ENCODE data around the gene SFSWAP. TPM values are rescaled to one million over a fixed set of nuclear protein-coding genes. Genes with fewer than 3 reads are reported as not detected.
"Not testable (repeated sequence)": the region's sequence is repeated elsewhere in the genome, so short reads cannot be mapped to it uniquely, and the experiment has no call there.

SFSWAP gene
- polyA plus RNA-seq, 1 donor = 35.6 TPM

- not testable (repeated sequence) for DNase-seq
These were observed 31.1 kb upstream of the SFSWAP start for GRCh38 chr12:131679816-131680215.

- DNase-seq = not testable (repeated sequence)
These were observed 30.3 kb upstream of the SFSWAP start for GRCh38 chr12:131680392-131681256.

DNA sequence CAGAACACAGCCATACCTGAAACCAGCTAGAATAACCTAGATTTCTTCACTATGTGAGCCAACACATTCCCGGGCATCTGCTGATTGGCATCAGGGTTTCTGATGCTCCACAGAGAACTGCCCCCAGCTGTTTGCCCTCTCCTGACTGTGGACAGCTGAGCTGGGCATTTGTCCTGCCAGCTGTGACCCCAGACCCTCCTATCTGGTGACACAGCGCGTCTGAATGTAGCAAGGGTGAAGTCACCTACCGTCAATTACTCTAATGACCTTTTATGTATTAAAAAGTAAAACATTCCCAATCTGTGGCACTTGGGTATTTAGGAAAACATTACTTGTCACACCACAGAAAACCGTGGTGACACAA is 29.7 kb upstream of the SFSWAP start:
- no peak for DNase-seq

- peak; percentile 8 for DNase-seq
These were observed 29.0 kb upstream of the SFSWAP start for GRCh38 chr12:131681746-131682509.

DNA sequence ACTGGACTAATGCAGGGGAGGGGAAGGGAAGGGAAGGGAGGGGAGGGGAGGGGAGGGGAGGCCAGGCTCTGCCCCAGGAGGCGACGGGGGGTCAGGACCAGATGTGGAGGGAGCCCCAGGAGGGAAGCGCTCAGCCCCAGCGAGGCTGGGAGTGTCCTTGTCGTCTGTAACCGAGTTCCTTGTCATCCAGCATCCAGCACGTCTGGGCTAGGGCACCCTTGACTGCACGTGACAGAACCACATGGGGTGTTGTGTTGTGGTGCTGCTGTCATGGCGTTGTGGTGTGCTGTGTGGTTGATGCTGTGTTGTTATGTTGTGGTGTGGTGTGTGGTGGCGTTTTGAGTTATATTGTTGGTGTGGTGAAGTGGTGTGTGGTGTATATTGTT is 28.4 kb upstream of the SFSWAP start:
- no peak for DNase-seq

DNA sequence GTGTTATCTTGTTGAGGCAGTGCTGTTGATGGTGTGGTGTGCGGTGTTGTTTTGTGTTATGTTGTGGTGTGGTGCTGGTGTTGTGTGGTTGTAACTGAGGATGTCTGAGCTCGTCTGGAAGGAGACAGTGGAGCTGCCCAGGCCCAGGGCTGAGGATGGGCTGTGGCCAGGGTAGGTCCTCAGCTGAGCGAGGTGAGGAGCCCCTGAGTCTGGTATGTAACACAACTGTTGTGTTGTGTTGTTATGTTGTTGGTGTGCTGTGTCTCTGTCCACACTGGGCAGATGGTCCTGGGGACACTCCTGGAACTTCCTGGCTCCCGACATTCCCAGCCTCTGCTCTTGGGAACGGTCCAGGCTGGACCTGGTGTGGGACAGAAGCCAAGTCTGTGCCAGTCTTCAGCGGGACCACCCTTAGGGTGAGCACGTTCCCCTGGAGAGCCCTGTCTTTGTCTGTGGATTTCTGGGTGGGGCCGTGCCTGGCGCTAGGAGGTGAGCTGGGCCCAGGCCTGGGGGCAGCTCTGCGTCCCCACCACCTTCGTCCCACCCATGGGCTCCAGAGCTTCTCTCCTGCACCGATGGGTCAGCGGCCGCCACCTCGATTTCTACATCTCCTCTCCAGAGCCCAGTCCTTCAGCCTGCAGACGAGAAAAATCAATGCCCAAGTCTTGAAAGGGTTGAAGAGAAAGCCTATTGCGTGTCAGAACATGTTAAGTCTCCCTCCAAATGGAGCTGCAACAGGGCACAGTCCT is 27.4 kb upstream of the SFSWAP start:
- no peak for DNase-seq

GRCh38 chr12:131684015-131684725 is 26.7 kb upstream of the SFSWAP start:
- no peak for DNase-seq

DNA sequence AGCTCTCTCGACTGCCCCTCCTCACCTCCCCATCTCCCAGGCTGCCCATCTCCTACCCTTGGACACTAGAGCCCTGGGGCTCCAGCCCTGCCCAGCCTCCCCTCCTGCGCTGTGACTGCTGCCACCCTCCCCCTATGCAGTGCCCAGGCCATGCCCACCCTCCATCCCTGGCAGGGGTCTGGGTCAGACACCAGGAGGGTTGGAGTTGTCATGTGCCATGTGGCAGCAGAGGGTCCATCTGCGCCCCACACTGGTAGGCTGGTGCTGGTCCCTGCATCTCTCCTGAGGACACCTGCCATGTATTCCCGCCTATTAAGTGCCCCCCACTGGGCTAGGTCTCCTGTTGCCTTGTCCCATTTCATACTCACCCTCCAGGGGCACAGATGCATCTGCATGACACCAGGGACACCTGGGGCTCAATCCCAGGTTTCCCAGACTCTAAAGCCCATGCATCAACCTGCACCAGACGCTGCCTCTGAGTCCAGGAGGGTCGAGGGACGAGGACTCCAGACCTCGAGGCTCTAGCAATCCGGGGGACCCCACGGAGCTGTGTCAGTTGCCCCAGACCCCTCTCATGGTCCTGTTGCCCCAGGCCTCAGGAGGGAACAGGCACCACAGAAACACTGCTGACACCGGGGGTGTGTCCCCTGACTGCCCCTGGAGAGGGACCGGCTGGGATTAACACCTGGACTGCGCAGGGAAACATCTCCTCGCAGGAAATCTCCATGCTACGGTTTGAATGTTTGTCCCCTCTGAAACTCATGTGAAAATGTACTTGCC is 23.4 kb upstream of the SFSWAP start:
- no peak for DNase-seq

DNA sequence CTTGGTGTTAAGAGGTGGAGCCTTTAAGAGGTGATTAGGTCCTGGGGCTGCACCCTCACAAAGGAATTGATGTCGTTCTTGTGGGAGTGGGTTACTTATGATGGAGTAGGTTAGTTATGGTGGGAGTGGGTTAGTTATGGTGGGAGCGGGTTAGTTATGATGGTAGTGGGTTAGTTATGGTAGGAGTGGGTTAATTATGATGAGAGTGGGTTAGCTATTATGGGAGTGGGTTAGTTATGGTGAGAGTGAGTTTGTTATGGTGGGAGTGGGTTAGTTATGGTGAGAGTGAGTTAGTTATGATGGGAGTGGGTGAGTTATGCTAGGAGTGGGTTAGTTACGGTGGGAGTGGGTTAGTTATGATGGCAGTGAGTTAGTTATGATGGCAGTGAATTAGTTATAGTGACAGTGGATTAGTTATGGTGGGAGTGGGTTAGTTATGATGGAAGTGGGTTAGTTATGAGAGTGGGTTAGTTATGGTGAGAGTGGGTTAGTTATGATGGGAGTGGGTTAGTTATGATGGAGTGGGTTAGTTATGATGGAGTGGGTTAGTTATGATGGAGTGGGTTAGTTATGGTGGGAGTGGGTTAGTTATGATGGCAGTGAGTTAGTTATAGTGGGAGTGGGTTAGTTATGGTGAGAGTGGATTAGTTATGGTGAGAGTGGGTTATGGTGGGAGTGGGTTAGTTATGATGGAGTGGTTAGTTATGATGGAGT is 22.6 kb upstream of the SFSWAP start:
- DNase-seq = no peak

DNA sequence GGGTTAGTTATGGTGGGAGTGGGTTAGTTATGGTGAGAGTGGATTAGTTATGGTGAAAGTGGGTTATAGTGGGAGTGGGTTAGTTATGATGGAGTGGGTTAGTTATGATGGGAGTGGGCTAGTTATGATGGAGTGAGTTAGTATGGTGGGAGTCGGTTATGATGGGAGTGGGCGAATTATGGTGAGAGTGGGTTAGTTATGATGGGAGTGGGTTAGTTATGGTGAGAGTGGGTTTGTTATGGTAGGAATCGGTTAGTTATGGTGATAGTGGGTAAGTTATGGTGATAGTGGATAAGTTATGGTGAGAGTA is 22.1 kb upstream of the SFSWAP start:
- no peak for DNase-seq

- DNase-seq = no peak
These were observed 20.6 kb upstream of the SFSWAP start for GRCh38 chr12:131690320-131690719.

DNA sequence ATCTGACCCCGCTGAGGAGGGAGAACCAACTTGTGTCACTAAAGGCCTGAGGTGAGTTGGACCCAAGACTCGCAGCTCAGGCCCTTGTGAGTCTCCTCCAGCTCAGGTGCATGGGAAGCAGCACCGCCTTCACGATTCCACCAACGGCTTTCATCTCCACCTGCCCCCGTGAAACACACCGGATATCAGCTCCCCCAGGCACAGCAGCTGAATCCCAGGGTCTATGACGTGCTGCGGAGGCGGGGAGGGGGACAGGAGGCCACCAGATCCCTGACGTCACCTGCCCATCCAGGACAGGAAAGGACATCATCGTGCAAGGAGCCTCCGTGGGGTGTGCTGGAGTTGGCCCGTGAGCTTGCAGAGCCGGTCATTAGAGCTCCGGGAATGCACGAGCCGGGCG is 18.5 kb upstream of the SFSWAP start:
- no peak for DNase-seq

GRCh38 chr12:131693149-131693548 is 17.7 kb upstream of the SFSWAP start:
- no peak for DNase-seq

GRCh38 chr12:131694116-131694838 is 16.6 kb upstream of the SFSWAP start:
- no peak for DNase-seq

DNA sequence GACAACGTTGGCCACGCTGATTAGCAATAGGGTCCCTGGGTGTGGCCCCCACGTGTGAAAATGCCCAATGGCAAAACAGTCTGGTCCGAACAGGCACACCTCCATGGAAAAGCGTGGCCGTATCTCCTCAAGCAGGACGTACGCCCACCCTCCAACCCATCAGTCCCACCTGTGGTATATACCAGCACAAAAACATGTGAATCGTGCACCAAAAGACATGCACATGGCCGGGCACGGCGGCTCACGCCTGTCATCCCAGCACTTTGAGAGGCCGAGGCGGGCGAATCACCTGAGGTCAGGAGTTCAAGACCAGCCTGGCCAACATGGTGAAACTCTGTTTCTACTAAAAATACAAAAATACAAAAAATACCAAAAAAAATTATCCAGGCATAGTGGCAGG is 14.9 kb upstream of the SFSWAP start:
- no peak for DNase-seq

GRCh38 chr12:131698286-131698685 is 12.6 kb upstream of the SFSWAP start:
- DNase-seq = no peak

DNA sequence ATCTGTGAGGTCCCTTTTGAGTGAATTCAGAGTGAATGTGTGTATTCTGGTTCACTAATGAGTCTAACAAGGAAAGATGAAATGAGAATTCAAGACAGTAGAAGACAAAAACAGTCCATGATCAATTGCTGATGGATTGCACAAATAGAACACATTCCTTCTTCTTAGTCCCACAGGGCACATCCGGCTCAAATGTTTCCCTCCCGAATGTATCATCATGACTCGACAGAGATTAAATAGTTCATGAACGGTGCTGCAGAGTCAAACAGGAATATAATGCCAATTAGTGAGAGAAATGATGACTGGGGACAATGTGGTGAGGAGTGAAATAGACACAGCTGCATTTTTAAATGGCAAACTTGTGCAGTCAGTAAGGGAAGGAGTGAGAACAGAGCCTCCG is 11.5 kb upstream of the SFSWAP start:
- no peak for DNase-seq

DNA sequence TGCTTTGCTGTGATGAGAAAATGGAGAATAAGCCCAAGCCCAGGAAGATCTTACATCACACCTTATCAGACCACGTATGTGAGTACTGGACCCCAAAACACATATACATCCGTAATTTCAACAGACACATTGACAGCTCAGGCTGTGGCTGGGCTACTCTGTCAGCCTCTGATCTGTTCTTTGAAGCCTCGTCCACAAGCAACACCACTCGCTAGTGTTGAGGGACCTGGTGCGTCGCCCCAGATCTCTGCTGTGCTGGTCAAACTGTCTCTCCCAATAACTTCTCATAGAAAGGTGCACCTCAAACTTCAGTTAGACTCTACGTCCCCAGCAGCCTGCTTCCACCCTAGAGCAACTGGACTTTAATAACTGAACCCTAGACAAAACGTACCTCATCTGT is 10.6 kb upstream of the SFSWAP start:
- no peak for DNase-seq

DNA sequence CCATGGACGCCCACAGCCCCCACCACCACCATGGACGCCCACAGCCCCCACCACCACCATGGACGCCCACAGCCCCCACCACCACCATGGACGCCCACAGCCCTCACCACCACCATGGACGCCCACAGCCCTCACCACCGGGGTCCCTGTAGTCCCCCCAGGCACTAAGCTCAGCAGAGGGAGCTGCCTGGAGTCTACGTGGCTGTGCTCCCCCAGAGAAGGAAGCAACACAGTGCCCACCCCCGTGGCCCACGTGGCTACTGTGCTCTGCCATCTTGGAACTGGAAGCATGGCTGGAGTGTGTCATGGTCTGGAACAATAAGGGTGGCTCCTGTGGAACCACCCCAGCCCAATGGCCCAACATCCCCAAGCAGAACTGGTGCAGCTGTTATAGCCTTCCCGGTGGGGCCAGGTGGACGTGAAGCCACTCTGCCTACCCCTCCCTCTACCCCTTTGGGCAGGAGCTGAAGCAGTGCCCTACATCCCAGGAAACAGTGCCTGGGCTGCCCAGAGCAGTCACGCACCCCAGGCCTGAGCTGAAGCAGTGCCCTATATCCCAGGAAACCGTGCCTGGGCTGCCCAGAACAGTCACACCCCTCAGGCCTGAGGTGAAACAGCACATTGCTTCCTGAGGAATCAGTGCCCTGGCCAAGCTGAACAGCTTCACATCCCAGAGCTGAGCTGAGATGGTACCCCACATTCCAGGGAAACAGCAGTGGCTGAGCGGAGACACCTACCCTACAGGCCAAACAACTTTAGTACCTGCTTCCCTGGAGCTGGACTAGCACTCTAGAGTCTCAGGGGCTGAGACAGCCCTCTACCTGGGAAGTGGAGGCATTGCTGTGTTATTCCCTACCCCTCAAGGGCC is 9.0 kb upstream of the SFSWAP start:
- DNase-seq = no peak

DNA sequence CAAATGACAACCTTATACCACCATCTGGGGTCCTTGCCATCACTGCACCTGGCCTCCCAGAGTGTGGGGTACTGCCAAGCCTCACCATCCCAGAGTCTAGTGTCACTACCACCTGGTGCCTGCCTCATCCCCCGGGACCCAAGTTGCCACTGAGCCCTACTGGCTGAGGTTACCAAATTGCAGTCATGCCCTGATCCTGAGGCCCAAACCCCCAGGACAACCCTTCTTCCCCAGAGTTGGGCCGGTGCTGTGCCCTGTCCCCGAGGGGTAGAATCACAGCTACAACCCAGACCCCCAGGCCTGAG is 8.4 kb upstream of the SFSWAP start:
- no peak for DNase-seq
